ENCODE results near the gene CHCHD1.
"Not testable (repeated sequence)": the region's sequence is repeated elsewhere in the genome, so short reads cannot be mapped to it uniquely, and the experiment has no call there.

The CHCHD1 gene

DNA sequence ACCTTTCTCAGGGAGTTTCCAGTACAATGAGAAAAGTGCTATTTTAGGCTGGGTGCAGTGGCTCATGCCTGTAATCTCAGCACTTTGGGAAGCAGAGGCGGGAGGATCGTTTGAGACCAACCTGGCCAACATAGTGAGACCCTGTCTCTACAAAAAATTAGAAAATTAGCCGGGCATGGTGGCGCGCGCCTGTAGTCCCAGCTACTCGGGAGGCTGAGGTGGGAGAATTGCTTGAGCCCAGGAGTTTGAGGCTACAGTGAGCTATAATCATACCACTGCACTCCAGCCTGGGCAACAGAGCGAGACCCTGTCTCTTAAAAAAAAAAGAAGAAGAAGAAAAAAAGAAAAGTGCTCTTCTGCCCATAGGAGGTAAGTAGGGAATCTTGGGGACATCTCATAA is 14.2 kb downstream of the CHCHD1 start:
- H3K4me1 Mint-ChIP-seq (ENCODE audit: low read depth); H3K36me3 Mint-ChIP-seq; H3K27me3 Mint-ChIP-seq; H3K27ac Mint-ChIP-seq; H3K4me3 Mint-ChIP-seq; H3K9me3 Mint-ChIP-seq (ENCODE audit: low read depth): not testable (repeated sequence)

DNA sequence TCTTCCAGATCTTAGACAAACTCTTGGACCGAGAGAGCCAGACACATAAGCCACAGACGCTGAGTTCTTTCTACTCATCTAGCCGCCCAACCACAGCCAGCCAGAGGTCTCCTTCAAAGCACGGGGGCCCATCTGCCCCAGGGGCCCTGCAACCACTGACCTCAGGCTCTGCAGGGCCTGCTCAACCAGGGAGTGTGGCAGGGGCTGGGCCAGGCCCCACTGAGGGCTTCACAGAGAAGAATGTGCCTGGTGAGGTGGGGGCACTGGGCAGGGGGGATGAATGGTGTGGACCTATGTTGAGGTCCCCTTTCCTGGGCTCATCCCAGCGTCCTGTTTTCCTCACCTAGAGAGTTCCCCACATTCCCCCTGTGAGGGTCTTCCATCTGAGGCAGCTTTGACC is 14.9 kb downstream of the CHCHD1 start:
- H3K27ac Mint-ChIP-seq, result no peak overlapping the region
- peaks cover 4% of the 10 kb centered on the region for H3K36me3 Mint-ChIP-seq
- no peak overlapping the region for H3K4me3 Mint-ChIP-seq
- no peaks in the 10 kb centered on the region for H3K27me3 Mint-ChIP-seq
- peaks cover 4% of the 10 kb centered on the region for H3K4me1 Mint-ChIP-seq (ENCODE audit: low read depth)
- H3K9me3 Mint-ChIP-seq (ENCODE audit: low read depth), result no peaks in the 10 kb centered on the region

DNA sequence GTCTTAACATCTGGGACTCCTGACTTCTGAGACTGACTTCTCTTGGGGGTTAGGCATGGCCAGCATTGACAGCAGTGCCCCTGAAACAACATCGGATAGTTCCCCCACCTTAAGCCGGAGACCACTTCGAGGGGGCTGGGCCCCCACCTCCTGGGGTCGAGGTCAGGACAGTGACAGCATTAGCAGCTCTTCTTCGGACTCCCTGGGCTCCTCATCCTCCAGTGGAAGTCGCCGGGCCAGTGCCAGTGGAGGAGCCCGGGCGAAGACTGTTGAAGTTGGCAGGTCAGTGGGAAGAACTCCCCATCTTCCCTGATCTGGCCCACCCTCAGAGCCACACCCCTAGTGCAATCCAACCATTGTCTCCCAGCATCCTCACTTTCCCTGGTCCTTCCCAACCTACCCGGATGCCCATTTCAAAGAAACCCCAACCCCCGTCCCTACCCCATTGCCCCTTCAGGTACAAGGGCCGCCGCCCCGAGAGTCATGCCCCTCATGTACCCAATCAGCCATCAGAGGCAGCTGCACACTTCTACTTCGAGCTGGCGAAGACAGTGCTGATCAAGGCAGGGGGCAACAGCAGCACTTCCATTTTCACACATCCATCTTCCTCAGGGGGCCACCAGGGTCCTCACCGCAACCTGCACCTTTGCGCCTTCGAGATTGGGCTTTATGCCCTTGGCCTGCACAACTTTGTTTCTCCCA is 15.6 kb downstream of the CHCHD1 start:
- Mint-ChIP-seq H3K9me3 (ENCODE audit: low read depth) (no peaks in the 10 kb centered on the region), H3K27ac (no peak overlapping the region), H3K36me3 (peaks cover 4% of the 10 kb centered on the region), H3K27me3 (no peaks in the 10 kb centered on the region), H3K4me3 (no peak overlapping the region), H3K4me1 (ENCODE audit: low read depth) (peaks cover 4% of the 10 kb centered on the region)

DNA sequence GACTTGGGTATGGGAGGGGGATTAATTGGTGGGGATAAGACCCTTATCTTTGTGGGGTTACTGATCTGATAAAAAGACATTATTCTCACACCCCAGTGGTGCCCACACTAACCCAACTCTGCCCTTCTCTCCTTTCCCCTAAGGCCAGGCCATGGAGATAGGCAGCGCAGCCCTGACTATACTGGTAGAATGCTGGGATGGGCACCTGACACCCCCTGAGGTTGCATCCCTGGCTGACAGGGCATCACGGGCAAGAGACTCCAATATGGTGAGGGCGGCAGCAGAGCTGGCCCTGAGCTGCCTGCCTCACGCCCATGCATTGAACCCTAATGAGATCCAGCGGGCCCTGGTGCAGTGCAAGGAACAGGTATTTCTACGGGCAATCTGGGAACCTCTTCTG is 16.2 kb downstream of the CHCHD1 start:
- Mint-ChIP-seq H3K36me3 (peaks cover 1% of the 10 kb centered on the region), H3K27ac (no peak overlapping the region), H3K27me3 (no peaks in the 10 kb centered on the region), H3K9me3 (ENCODE audit: low read depth) (no peaks in the 10 kb centered on the region), H3K4me1 (ENCODE audit: low read depth) (peaks cover 4% of the 10 kb centered on the region), H3K4me3 (no peak overlapping the region)

DNA sequence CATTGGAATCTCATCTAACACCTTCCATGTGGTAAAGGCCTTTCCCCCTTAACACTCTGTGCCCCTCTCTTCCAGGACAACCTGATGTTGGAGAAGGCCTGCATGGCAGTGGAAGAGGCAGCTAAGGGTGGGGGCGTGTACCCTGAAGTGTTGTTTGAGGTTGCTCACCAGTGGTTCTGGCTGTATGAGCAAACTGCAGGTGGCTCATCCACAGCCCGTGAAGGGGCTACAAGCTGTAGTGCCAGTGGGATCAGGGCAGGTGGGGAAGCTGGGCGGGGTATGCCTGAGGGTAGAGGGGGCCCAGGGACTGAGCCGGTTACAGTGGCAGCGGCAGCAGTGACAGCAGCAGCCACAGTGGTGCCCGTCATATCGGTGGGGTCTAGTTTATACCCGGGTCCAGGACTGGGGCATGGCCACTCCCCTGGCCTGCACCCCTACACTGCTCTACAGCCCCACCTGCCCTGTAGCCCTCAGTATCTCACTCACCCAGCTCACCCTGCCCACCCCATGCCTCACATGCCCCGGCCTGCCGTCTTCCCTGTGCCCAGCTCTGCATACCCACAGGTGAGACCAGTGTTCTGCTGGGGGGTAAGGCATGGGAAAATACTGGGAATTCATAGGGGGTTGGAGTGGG is 17.2 kb downstream of the CHCHD1 start:
- H3K4me3 Mint-ChIP-seq, result no peak overlapping the region
- H3K36me3 Mint-ChIP-seq, result peaks cover 2% of the 10 kb centered on the region
- no peaks in the 10 kb centered on the region for H3K27me3 Mint-ChIP-seq
- no peaks in the 10 kb centered on the region for H3K9me3 Mint-ChIP-seq (ENCODE audit: low read depth)
- H3K27ac Mint-ChIP-seq, result no peak overlapping the region
- H3K4me1 Mint-ChIP-seq (ENCODE audit: low read depth), result peaks cover 6% of the 10 kb centered on the region

DNA sequence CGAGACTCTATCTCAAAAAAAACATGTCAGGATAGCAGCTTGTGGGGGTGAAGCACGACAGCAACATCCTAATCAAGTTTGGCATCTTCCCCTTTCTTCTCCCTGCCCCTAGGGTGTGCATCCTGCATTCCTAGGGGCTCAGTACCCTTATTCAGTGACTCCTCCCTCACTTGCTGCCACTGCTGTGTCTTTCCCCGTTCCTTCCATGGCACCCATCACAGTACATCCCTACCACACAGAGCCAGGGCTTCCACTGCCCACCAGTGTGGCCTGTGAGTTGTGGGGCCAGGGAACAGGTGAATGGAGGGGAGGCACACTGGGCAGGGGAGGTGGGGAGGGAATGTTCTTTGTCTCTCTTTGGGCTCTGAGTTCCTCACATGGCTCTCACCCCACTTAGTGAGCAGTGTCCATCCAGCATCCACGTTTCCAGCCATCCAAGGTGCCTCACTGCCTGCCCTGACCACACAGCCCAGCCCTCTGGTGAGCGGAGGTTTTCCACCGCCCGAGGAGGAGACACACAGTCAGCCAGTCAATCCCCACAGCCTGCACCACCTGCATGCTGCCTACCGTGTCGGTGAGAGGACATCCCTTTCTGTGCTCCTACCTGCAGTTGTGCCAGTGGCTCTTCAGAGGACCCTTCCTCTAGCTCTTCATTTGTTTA is 18.2 kb downstream of the CHCHD1 start:
- Mint-ChIP-seq H3K27ac (no peak overlapping the region), H3K4me3 (no peak overlapping the region)

DNA sequence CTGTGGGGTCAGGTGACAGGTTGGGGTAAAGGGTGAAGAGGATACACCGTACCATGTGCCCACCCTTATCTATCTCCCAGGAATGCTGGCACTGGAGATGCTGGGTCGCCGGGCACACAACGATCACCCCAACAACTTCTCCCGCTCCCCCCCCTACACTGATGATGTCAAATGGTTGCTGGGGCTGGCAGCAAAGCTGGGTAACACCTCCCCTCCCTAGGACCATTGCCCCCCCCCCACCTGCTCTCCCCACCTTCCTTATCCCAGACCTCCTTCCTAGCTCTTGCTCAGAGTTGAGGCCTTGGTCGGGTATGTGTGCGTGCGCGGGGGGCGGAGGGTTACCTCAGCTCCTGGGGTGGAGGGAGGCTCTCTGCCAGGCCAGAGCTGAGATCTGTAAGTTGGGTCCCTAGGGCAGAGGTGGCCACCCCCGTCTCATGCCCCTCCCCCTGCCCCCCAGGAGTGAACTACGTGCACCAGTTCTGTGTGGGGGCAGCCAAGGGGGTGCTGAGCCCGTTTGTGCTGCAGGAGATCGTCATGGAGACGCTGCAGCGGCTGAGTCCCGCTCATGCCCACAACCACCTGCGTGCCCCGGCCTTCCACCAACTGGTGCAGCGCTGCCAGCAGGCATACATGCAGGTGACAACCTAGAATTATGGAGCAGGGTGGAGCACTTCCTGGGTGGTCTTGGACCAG is 18.9 kb downstream of the CHCHD1 start:
- H3K9me3 Mint-ChIP-seq (ENCODE audit: low read depth), result no peaks in the 10 kb centered on the region
- H3K4me3 Mint-ChIP-seq, result no peak overlapping the region
- H3K27ac Mint-ChIP-seq, result no peak overlapping the region
- H3K4me1 Mint-ChIP-seq (ENCODE audit: low read depth), result peaks cover 10% of the 10 kb centered on the region
- H3K27me3 Mint-ChIP-seq, result no peaks in the 10 kb centered on the region
- peaks cover 3% of the 10 kb centered on the region for H3K36me3 Mint-ChIP-seq

More for the DNA sequence above, 18.2 kb downstream of the CHCHD1 start:
- Mint-ChIP-seq H3K9me3 (ENCODE audit: low read depth) (no peaks in the 10 kb centered on the region), H3K36me3 (peaks cover 2% of the 10 kb centered on the region), H3K4me1 (ENCODE audit: low read depth) (peaks cover 6% of the 10 kb centered on the region), H3K27me3 (no peaks in the 10 kb centered on the region)

DNA sequence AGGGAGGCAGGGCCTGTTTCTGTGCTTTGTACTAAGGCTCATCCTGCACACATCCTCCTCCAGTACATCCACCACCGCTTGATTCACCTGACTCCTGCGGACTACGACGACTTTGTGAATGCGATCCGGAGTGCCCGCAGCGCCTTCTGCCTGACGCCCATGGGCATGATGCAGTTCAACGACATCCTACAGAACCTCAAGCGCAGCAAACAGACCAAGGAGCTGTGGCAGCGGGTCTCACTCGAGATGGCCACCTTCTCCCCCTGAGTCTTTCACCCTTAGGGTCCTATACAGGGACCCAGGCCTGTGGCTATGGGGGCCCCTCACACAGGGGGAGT is 19.4 kb downstream of the CHCHD1 start:
- peaks cover 15% of the 10 kb centered on the region for H3K4me1 Mint-ChIP-seq (ENCODE audit: low read depth)

DNA sequence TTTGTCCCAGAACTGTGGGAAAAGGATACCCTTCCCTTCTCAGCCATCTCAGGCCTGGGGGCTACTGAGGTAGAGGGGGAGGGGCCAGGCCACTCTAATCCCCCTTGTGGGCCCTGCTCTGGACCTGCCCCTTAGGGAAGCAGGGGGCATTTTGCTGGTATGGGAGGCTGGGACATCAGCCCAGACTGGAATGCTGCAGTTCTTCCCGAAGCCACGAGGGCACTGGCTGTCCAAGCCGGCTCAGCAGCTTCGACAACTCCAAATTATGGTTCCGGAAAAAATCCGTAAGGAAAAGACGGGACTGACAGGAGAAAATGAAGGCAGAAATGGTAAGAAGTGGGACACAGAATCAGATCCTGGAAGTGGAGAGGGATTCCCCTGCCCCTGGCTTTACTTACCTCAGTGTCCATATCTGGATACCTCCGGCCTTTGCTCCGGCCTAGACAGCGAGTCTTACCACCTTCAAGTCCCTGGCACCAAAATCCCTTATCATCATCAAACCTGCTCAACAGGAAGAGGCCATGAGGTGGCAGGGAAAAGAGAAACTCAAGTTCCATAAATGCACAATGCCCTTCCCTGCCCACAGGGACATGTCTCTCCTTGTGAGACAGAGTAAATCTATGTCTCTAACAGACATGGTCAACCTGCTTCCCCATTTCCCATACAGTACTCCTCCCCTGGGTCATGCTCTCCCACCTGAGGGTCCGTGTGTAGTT is 20.6 kb downstream of the CHCHD1 start:
- Mint-ChIP-seq H3K27ac (peak overlapping the region; percentile 35), H3K36me3 (peaks cover 11% of the 10 kb centered on the region), H3K27me3 (no peaks in the 10 kb centered on the region), H3K4me3 (no peak overlapping the region), H3K4me1 (ENCODE audit: low read depth) (peaks cover 27% of the 10 kb centered on the region), H3K9me3 (ENCODE audit: low read depth) (no peaks in the 10 kb centered on the region)

More for the DNA sequence above, 19.4 kb downstream of the CHCHD1 start:
- peaks cover 5% of the 10 kb centered on the region for H3K36me3 Mint-ChIP-seq
- no peaks in the 10 kb centered on the region for H3K9me3 Mint-ChIP-seq (ENCODE audit: low read depth)
- no peak overlapping the region for H3K27ac Mint-ChIP-seq
- H3K27me3 Mint-ChIP-seq, result no peaks in the 10 kb centered on the region
- H3K4me3 Mint-ChIP-seq, result no peak overlapping the region

DNA sequence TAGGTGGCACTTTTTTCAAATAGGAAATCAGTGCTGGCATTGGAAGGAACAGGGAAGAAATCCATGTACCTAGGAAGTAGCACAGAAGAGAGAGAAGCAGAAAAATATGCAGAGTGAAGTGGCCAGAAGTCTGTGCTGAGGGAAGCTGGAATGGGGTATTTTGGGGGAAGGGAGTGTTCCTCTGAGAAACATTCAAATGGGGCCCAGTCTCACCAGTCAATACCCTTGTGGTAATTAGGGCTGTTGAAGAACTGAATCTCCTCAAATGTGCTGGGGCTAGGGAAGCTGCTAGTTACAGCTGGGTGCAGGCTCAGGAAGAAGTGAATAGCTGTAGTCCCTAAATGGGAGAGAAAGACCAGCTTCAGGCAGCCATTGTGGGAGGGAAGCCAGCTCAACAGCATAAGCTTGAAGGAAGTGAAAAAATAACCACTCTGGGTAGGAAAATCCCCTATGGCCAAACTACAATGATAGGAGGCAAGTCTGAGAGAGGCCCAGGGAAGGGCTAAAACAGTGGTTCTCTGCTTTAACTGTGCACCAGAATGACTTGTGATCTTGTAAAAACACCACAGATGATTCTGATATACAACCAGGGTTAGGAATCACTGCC is 21.9 kb downstream of the CHCHD1 start:
- Mint-ChIP-seq H3K4me3 (no peak overlapping the region), H3K4me1 (ENCODE audit: low read depth) (peaks cover 30% of the 10 kb centered on the region), H3K36me3 (peaks cover 11% of the 10 kb centered on the region), H3K9me3 (ENCODE audit: low read depth) (no peaks in the 10 kb centered on the region), H3K27ac (peak overlapping the region; percentile 54), H3K27me3 (no peaks in the 10 kb centered on the region)

DNA sequence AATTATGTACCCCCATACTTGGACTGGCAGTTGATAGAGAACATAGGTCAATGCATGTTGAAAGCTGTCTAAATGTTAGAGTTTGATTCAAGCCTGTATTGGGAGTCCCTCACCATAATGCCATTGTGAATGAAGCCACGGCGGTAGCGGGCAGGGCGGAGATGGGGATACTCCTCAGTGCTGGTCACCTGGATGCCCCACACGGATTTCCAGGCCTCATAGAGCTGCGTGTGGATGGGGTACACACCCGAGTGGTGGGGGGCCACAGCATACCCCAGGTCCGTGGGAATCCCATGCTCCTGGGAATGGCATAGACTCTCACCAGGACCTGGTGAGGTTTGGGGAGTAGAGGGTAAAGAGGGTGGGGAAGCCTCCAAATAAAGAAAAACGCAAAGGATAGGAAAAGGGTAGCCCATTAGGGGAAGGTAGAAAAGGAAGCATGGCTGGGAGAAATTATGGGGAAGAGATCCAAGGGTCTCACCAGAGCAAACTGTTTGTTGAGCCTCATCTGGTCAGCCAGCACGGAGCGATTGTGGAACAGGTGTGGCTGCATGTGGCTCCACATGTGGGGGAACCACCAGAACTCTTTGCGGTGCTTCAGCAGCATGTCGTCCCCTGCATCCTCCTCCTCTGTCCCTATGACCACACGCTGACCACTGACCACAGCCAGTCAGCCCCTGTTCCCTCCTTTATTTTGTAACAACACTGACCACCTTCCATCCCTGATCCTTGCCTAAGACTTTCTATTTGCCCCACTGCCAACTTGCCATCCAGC is 24.5 kb downstream of the CHCHD1 start:
- Mint-ChIP-seq H3K4me1 (ENCODE audit: low read depth) (peaks cover 48% of the 10 kb centered on the region), H3K36me3 (peaks cover 11% of the 10 kb centered on the region), H3K27ac (peak overlapping the region; percentile 64)

DNA sequence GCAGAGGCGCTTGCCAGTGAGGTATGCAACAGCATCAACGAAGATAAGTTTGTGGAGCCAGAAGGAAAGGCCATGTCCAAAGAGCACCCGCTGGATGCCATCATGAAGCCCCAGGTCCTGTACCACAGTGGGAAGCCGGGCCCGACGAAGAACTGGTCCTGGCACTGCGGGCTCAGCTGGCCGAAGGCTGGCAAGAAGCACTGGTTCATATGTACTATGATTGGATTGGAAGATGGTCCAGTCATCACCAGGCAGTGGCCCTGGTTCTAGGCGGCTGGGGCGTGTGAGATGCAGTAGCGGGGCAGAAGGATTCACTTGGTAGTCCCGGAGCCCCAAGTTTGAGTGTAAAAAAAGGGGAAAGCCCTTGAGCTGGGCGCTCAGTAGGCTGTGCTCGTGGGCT is 25.6 kb downstream of the CHCHD1 start:
- peaks cover 11% of the 10 kb centered on the region for H3K36me3 Mint-ChIP-seq
- peak overlapping the region; percentile 64 for H3K27ac Mint-ChIP-seq
- H3K27me3 Mint-ChIP-seq, result no peaks in the 10 kb centered on the region
- H3K9me3 Mint-ChIP-seq (ENCODE audit: low read depth), result no peaks in the 10 kb centered on the region
- H3K4me1 Mint-ChIP-seq (ENCODE audit: low read depth), result peaks cover 47% of the 10 kb centered on the region
- H3K4me3 Mint-ChIP-seq, result peak overlapping the region; percentile 53

More for the DNA sequence above, 24.5 kb downstream of the CHCHD1 start:
- no peaks in the 10 kb centered on the region for H3K9me3 Mint-ChIP-seq (ENCODE audit: low read depth)
- H3K27me3 Mint-ChIP-seq, result no peaks in the 10 kb centered on the region
- peak overlapping the region; percentile 53 for H3K4me3 Mint-ChIP-seq

DNA sequence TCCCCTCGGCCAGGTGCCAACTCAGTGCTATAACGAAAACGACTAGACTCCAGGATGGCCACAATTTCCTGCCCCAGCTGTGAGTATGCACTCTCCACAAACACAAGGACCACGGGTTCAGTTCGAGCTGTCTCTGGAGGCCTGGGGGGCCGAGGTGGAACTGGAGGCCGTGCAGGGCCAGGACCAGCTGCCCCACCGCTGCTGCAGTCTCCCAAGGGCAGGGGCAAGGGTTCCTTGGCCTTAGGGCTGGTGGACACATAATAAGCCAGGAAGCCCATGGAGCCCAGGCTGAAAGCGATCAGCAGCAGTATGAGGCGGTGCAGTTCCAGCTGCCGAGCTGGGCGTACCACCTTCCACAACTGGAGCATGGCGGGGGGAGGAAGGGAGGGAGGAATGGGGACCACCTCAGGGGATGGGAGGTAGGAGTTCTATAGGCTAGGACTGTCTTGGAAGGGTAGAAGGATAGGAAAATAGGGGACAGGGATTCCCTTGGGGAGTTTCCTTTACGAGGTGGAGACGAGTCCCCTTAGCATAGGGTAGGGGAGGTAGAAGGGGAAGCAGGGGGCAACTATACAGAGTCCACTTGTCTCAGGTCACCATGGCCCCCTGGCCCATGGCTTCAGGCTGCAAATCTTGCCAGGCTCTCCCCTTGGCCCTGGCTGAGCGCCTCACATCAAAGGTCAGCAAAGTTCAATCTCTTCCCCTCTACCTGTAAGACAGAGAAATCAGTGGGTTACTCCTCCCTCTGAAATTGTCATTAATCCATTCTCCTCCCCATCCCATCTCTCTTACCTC is 26.4 kb downstream of the CHCHD1 start:
- Mint-ChIP-seq H3K27me3 (no peaks in the 10 kb centered on the region), H3K36me3 (peaks cover 11% of the 10 kb centered on the region), H3K4me3 (no peak overlapping the region), H3K27ac (peak overlapping the region; percentile 83), H3K9me3 (ENCODE audit: low read depth) (no peaks in the 10 kb centered on the region), H3K4me1 (ENCODE audit: low read depth) (peaks cover 47% of the 10 kb centered on the region)
